GM18858 (cell line): Measurements from ENCODE around the gene OR5M8.

Experiments
- ATAC-seq: cut with Tn5 transposase; IDR thresholded peaks from one replicate; pipeline ENCODE4 v1.9.1; 2021; ENCODE audit not compliant: unreplicated experiment

Gene OR5M8

GRCh38 chr11:56491270-56491669, at the start of gene OR5M8:
Gene OR5M8, minus strand, starts transcription at chr11:56491370. Its CDS starts 0 bp downstream, at chr11:56491370.
- ATAC-seq, result no peak

- no peak for ATAC-seq
Observed at GRCh38 chr11:56533054-56533740, 42.0 kb upstream of the OR5M8 start.

GRCh38 chr11:56531856-56532255, 40.7 kb upstream of the OR5M8 start:
- ATAC-seq, result no peak

- no peak for ATAC-seq
Observed at GRCh38 chr11:56522008-56522407, 30.8 kb upstream of the OR5M8 start.

- ATAC-seq, result no peak
Observed at GRCh38 chr11:56513280-56513679, 22.1 kb upstream of the OR5M8 start.

- ATAC-seq, result no peak
Observed at GRCh38 chr11:56509439-56509838, 18.3 kb upstream of the OR5M8 start.

GRCh38 chr11:56497010-56497409, 5.8 kb upstream of the OR5M8 start:
- ATAC-seq, result no peak

GRCh38 chr11:56495117-56495516, 3.9 kb upstream of the OR5M8 start:
- no peak for ATAC-seq

- ATAC-seq, result no peak
Observed at GRCh38 chr11:56486801-56487200, 4.4 kb downstream of the OR5M8 start.

- no peak for ATAC-seq
Observed at GRCh38 chr11:56474729-56475235, 16.4 kb downstream of the OR5M8 start.

GRCh38 chr11:56473252-56473651, 17.9 kb downstream of the OR5M8 start, which contains the start of gene OR5M3:
Gene OR5M3, minus strand, starts transcription at chr11:56473352. Its CDS starts 2,855 bp downstream, at chr11:56470497.
- ATAC-seq, result no peak

GRCh38 chr11:56457076-56457475, 34.1 kb downstream of the OR5M8 start:
- no peak for ATAC-seq

- no peak for ATAC-seq
Observed at GRCh38 chr11:56453521-56453920, 37.6 kb downstream of the OR5M8 start.
